Endothelial cell of umbilical vein (primary cell): ENCODE results near the gene LAD1. TPM values are rescaled to one million over a fixed set of nuclear protein-coding genes. Genes with fewer than 3 reads are reported as not detected.

Experiments used
- BruUV-seq: library from RNA; stranded (reverse); fragments of 400-500 nt; replicated peaks from 2 replicates; lab custom pipeline; 2021; lab: Mats Ljungman, UMichigan
- CTCF ChIA-PET: fragments of 300-600, 350-600 bp; sonication (Branson Sonifier 250); formaldehyde crosslinking; loops from one replicate; lab custom pipeline; 2021; ENCODE audit warnings: antibody characterized with exemption, inconsistent platforms; lab: Charles Lee
- POLR2A ChIA-PET: fragments of 300-600, 350-600 bp; sonication (Branson Sonifier 250); formaldehyde crosslinking; loops from one replicate; lab custom pipeline; 2021; ENCODE audit warnings: antibody characterized with exemption, inconsistent platforms; lab: Charles Lee
- DNase-seq: peaks from one replicate; pipeline ENCODE4 v3.0.0-alpha.2; 2011; ENCODE audit warnings: low read depth, low spot score
- FAIRE-seq: peaks from 2 replicates; lab custom pipeline; 2011; peaks lifted over from hg19 to GRCh38; lab: Jason Lieb, UNC
- H2AFZ ChIP-seq: 2 replicates; pipeline ENCODE4 v1.6.0; 2012; ENCODE audit warnings: low read depth, low read length, control low read depth, inconsistent platforms
- H3K27ac ChIP-seq: 2 replicates; pipeline ENCODE4 v1.5.1; 2011; ENCODE audit warnings: low read depth, mild to moderate bottlenecking, control low read depth, low read length, moderate library complexity; ENCODE audit not compliant: insufficient read depth
- H3K27me3 ChIP-seq, 2 experiments: 2 replicates each; pipeline versions ENCODE4 v1.6.0 to v1.6.1; 2011; ENCODE audit warnings: low read length in 2 of 2, mixed read lengths in 1 of 2; ENCODE audit not compliant: control insufficient read depth in 2 of 2, insufficient read depth in 2 of 2
- H3K36me3 ChIP-seq, 2 experiments: 2 replicates in 1 of 2; 3 replicates in 1 of 2; pipeline ENCODE4 v1.5.1; 2011; ENCODE audit warnings: low read length in 2 of 2, mild to moderate bottlenecking in 1 of 2, moderate library complexity in 1 of 2; ENCODE audit not compliant: control insufficient read depth in 2 of 2, insufficient read depth in 2 of 2; ENCODE audit errors: extremely low read depth in 1 of 2
- H3K4me1 ChIP-seq: 3 replicates; pipeline ENCODE4 v1.5.1; 2011; ENCODE audit warnings: mild to moderate bottlenecking, low read length; ENCODE audit not compliant: control insufficient read depth, insufficient read depth; ENCODE audit errors: extremely low read depth
- H3K4me2 ChIP-seq: 2 replicates; pipeline ENCODE4 v1.6.1; 2011; ENCODE audit warnings: low read length, control low read depth, mixed read lengths; ENCODE audit not compliant: insufficient read depth
- H3K4me3 ChIP-seq, 3 experiments: fragments of 200-600 bp in 1 of 3; sonication (generic), shearing (Covaris generic) in 1 of 3; replicated peaks in 1 of 3; 2 replicates each; pipeline ENCODE4 v1.5.1; 2011 to 2016; ENCODE audit warnings: control low read depth in 3 of 3, low read length in 3 of 3, mild to moderate bottlenecking in 2 of 3, inconsistent platforms in 1 of 3, low read depth in 1 of 3, moderate library complexity in 1 of 3; ENCODE audit not compliant: insufficient read depth in 1 of 3
- H3K79me2 ChIP-seq: 2 replicates; pipeline ENCODE4 v1.6.0; 2012; ENCODE audit warnings: low read length, inconsistent platforms; ENCODE audit not compliant: control insufficient read depth, insufficient read depth
- H3K9ac ChIP-seq: replicated peaks from 2 replicates; pipeline ENCODE3; 2011; ENCODE audit warnings: low read length, control low read depth; ENCODE audit not compliant: insufficient read depth; ENCODE audit errors: extremely low read depth
- H3K9me1 ChIP-seq: replicated peaks from 3 replicates; pipeline ENCODE4 v1.6.0; 2011; ENCODE audit warnings: mild to moderate bottlenecking, low read length; ENCODE audit not compliant: control insufficient read depth, insufficient read depth; ENCODE audit errors: extremely low read depth
- H3K9me3 ChIP-seq: replicated peaks from 2 replicates; pipeline ENCODE4 v1.5.1; 2012; ENCODE audit warnings: low read length, inconsistent platforms; ENCODE audit not compliant: control insufficient read depth, insufficient read depth
- H4K20me1 ChIP-seq: replicated peaks from 2 replicates; pipeline ENCODE3; 2011; ENCODE audit warnings: mild to moderate bottlenecking, low read length; ENCODE audit not compliant: control insufficient read depth, insufficient read depth; ENCODE audit errors: extremely low read depth
- EZH2 ChIP-seq: IDR thresholded peaks from 2 replicates; pipeline ENCODE4 v1.6.1; 2012; ENCODE audit warnings: borderline replicate concordance, low read depth, mild to moderate bottlenecking, moderate library complexity, low read length, inconsistent platforms; ENCODE audit not compliant: severe bottlenecking
- FOS ChIP-seq: IDR thresholded peaks from 2 replicates; pipeline ENCODE4 v1.6.1; 2011; ENCODE audit warnings: mild to moderate bottlenecking, low read length, moderate library complexity, borderline replicate concordance; ENCODE audit not compliant: insufficient read depth
- GATA2 ChIP-seq: IDR thresholded peaks from 2 replicates; pipeline ENCODE4 v1.7.0; 2011; ENCODE audit warnings: low read depth, mild to moderate bottlenecking, moderate library complexity, mixed read lengths, low read length; ENCODE audit not compliant: insufficient read length, insufficient read depth
- JUN ChIP-seq: IDR thresholded peaks from 2 replicates; pipeline ENCODE4 v1.6.1; 2011; ENCODE audit warnings: borderline replicate concordance, low read depth; ENCODE audit not compliant: insufficient read length, insufficient read depth
- MYC ChIP-seq: IDR thresholded peaks from one replicate; pipeline ENCODE4 v1.6.1; 2011; ENCODE audit warnings: mild to moderate bottlenecking, low read depth, low read length
- POLR2A ChIP-seq: IDR thresholded peaks from 2 replicates; pipeline ENCODE4 v1.6.1; 2012; ENCODE audit warnings: low read depth, mild to moderate bottlenecking, control low read depth, low read length
- POLR2AphosphoS5 ChIP-seq: IDR thresholded peaks from 2 replicates; pipeline ENCODE4 v1.6.1; 2012; ENCODE audit warnings: low read depth, mild to moderate bottlenecking, control low read depth, low read length, moderate library complexity; ENCODE audit not compliant: insufficient read depth
- dilution Hi-C: fragments of 300-500 bp; cut with MboI; formaldehyde crosslinking; loops from one replicate; pipeline ENCODE4 v1.15.0; 2019; ENCODE audit warnings: low sequenced_read_pairs; ENCODE audit not compliant: extremely low pct_ligation_motif_present
- intact Hi-C: fragments of 100-400 bp; cut with micrococcal nuclease; formaldehyde crosslinking; loops from one replicate; pipeline ENCODE4 v1.10.0; 2022
- polyA plus RNA-seq, 4 experiments: library from polyadenylated mRNA; depleted of rRNA in 3 of 4; stranded (reverse) in 3 of 4; unstranded in 1 of 4; fragments of >200 nt; gene quantifications; 2 replicates each; pipeline versions ENCODE4 v1.2.1 to v1.2.3, GENCODE V29; 2011 to 2012; ENCODE audit warnings: missing spikeins in 1 of 4
- total RNA-seq: library from RNA; stranded (reverse); gene quantifications from 2 replicates; pipeline ENCODE4 v1.2.3, GENCODE V29; 2021
- TF ChIP-seq, protein P1 (sequence below): IDR thresholded peaks from 2 replicates; pipeline ENCODE4 v1.6.1; 2011; ENCODE audit not compliant: insufficient read depth, insufficient read length
- TF ChIP-seq, protein P2 (sequence below), 2 donors: IDR thresholded peaks; 1 replicate in 1 of 2; 2 replicates in 1 of 2; pipeline ENCODE4 v1.5.1; 2011; ENCODE audit warnings: low read length in 2 of 2, mild to moderate bottlenecking in 2 of 2, moderate library complexity in 2 of 2, control low read depth in 1 of 2, inconsistent platforms in 1 of 2, low read depth in 1 of 2; ENCODE audit not compliant: insufficient read depth in 1 of 2; ENCODE audit errors: extremely low read depth in 1 of 2

Gene LAD1
- total and polyA plus RNA-seq, 2 donors (not counting 3 experiments of a cell fraction or from before 2014, with no cell fraction given) = not detected

DNA sequence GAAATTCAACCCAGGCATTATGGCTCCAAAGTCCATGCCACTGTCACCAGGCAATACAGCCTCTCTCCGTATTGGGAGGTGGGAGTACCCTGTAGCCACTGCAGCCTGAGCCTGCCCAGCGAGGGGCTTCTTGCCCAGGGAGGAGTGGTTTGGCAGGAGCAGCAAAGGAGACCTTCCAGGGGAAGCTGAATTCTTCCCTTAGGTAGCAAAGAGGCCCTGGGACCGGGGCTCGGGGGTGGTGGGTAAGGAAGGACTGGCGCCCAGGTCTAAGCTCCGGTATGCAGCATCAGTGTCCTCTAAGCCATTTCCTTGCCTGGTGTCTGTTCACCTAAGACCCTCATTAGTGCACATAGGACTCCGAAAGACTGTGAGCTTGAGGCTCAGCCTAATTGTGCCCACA, 38.6 kb downstream of the LAD1 start:
- no peaks in the 10 kb centered on the region for H3K79me2 ChIP-seq
- H2AFZ ChIP-seq = no peak overlapping the region
- FAIRE-seq = no peak
- no peaks in the 10 kb centered on the region for H3K36me3 ChIP-seq
- no peak overlapping the region for H3K4me3 ChIP-seq
- no peak overlapping the region for H3K27ac ChIP-seq
- no peaks in the 10 kb centered on the region for H3K9me3 ChIP-seq
- no peak overlapping the region for H3K4me2 ChIP-seq
- no peaks in the 10 kb centered on the region for H4K20me1 ChIP-seq
- H3K9me1 ChIP-seq = no peaks in the 10 kb centered on the region
- intact Hi-C loops (no loop called here), dilution Hi-C loops (no loop called here)
- ChIA-PET CTCF (interaction anchor here (0.6 to 6.8 kb wide), 8 partner anchors 11 to 107 kb away, joined by 3 to 109 read pairs (median 10); no protein-coding TSS in a partner anchor), POLR2A (no interaction called here)
- TF ChIP-seq FOS = no peak
- TF ChIP-seq, protein P1, sequence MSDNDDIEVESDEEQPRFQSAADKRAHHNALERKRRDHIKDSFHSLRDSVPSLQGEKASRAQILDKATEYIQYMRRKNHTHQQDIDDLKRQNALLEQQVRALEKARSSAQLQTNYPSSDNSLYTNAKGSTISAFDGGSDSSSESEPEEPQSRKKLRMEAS = no peak
- no peak for TF ChIP-seq GATA2
- no peak for TF ChIP-seq MYC
- no peak for TF ChIP-seq EZH2
- BruUV-seq = no TSS peak
- H3K9ac ChIP-seq = no peak overlapping the region
- H3K27me3 ChIP-seq = peaks cover 0 to 3% of the 10 kb centered on the region in 2 experiments
- peaks cover 6% of the 10 kb centered on the region for H3K4me1 ChIP-seq
- no peak for DNase-seq

DNA sequence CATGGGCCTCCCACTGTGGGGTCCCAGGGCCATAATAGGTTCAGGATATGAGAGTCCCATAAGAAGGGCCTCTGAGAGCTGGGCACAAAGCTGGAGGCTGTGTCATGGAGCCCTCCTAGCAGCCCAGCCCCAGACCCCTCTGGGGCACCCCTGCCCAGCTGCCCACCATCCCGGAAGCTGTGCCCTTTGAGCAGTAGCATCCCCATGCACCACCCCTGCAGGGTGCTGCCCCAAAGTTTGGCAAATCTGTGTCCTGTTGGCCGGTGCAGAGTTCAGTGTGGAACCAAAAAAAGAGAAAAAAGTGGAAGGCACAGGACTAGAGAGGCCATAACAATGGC, 39.3 kb downstream of the LAD1 start:
- Histone ChIP-seq H3K9me3 (no peaks in the 10 kb centered on the region), H3K27me3 (peaks cover 0 to 3% of the 10 kb centered on the region in 2 experiments), H3K79me2 (no peaks in the 10 kb centered on the region), H3K4me1 (peaks cover 6% of the 10 kb centered on the region), H3K27ac (no peak overlapping the region), H3K9me1 (no peaks in the 10 kb centered on the region), H3K4me3 (no peak overlapping the region), H4K20me1 (no peaks in the 10 kb centered on the region), H3K4me2 (no peak overlapping the region), H2AFZ (no peak overlapping the region), H3K9ac (no peak overlapping the region), H3K36me3 (no peaks in the 10 kb centered on the region)
- dilution Hi-C loops = no loop called here
- intact Hi-C loops = no loop called here
- ChIA-PET POLR2A (no interaction called here), CTCF (interaction anchor here (1.5 to 6.8 kb wide), 5 partner anchors 11 to 107 kb away, joined by 3 to 109 read pairs (median 18); no protein-coding TSS in a partner anchor)
- no peak for DNase-seq
- no peak for FAIRE-seq
- no peak for TF ChIP-seq EZH2
- no peak for TF ChIP-seq MYC
- TF ChIP-seq POLR2AphosphoS5 = no peak
- TF ChIP-seq GATA2 = no peak
- no peak for TF ChIP-seq FOS
- TF ChIP-seq, protein P1 = no peak
- no peak for TF ChIP-seq POLR2A
- no peak for TF ChIP-seq JUN
- TF ChIP-seq, protein P2, sequence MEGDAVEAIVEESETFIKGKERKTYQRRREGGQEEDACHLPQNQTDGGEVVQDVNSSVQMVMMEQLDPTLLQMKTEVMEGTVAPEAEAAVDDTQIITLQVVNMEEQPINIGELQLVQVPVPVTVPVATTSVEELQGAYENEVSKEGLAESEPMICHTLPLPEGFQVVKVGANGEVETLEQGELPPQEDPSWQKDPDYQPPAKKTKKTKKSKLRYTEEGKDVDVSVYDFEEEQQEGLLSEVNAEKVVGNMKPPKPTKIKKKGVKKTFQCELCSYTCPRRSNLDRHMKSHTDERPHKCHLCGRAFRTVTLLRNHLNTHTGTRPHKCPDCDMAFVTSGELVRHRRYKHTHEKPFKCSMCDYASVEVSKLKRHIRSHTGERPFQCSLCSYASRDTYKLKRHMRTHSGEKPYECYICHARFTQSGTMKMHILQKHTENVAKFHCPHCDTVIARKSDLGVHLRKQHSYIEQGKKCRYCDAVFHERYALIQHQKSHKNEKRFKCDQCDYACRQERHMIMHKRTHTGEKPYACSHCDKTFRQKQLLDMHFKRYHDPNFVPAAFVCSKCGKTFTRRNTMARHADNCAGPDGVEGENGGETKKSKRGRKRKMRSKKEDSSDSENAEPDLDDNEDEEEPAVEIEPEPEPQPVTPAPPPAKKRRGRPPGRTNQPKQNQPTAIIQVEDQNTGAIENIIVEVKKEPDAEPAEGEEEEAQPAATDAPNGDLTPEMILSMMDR (IDR thresholded peaks at IDR 0.05; ENCODE audit: extremely low read depth in 1 of 2, insufficient read depth in 1 of 2, low read depth in 1 of 2, low read length in 2 of 2) = no peak
- no TSS peak for BruUV-seq
